ENCODE measurements around the gene CLSTN2. TPM values are rescaled to one million over a fixed set of nuclear protein-coding genes. Genes with fewer than 3 reads are reported as not detected.

The CLSTN2 gene
- total RNA-seq, 1 donor from 2014 or later = 16.0 TPM

GRCh38 chr3:140540262-140540661, 605.3 kb downstream of the CLSTN2 start:
- Histone ChIP-seq H3K27ac (no peak overlapping the region), H3K4me1 (no peaks in the 10 kb centered on the region), H3K36me3 (no peaks in the 10 kb centered on the region), H3K27me3 (no peaks in the 10 kb centered on the region), H3K4me3 (no peak overlapping the region), H3K9me3 (no peaks in the 10 kb centered on the region)
- DNase-seq (ENCODE audit: extremely low spot score in 2 of 2) = no peak
- TF ChIP-seq, protein P1, sequence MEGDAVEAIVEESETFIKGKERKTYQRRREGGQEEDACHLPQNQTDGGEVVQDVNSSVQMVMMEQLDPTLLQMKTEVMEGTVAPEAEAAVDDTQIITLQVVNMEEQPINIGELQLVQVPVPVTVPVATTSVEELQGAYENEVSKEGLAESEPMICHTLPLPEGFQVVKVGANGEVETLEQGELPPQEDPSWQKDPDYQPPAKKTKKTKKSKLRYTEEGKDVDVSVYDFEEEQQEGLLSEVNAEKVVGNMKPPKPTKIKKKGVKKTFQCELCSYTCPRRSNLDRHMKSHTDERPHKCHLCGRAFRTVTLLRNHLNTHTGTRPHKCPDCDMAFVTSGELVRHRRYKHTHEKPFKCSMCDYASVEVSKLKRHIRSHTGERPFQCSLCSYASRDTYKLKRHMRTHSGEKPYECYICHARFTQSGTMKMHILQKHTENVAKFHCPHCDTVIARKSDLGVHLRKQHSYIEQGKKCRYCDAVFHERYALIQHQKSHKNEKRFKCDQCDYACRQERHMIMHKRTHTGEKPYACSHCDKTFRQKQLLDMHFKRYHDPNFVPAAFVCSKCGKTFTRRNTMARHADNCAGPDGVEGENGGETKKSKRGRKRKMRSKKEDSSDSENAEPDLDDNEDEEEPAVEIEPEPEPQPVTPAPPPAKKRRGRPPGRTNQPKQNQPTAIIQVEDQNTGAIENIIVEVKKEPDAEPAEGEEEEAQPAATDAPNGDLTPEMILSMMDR (IDR thresholded peaks at IDR 0.05) = no peak
- no peak for TF ChIP-seq POLR2AphosphoS5 (IDR thresholded peaks at IDR 0.05; ENCODE audit: insufficient read depth in 1 of 2, low read depth in 1 of 2)
- TF ChIP-seq POLR2A (IDR thresholded peaks at IDR 0.05) = no peak
- intact Hi-C loops (cut with DNase I) = no loop called here

- intact Hi-C loops (cut with DNase I) = no loop called here
- no peak overlapping the region for H3K4me3 ChIP-seq
- DNase-seq (ENCODE audit: extremely low spot score in 2 of 2) = no peak
- no peak for TF ChIP-seq POLR2A (IDR thresholded peaks at IDR 0.05)
- TF ChIP-seq POLR2AphosphoS5 (IDR thresholded peaks at IDR 0.05; ENCODE audit: insufficient read depth in 1 of 2, low read depth in 1 of 2) = no peak
- TF ChIP-seq, protein P1 (IDR thresholded peaks at IDR 0.05) = no peak
- H3K36me3 ChIP-seq = no peaks in the 10 kb centered on the region
- H3K27ac ChIP-seq = no peak overlapping the region
- H3K9me3 ChIP-seq = no peaks in the 10 kb centered on the region
- no peaks in the 10 kb centered on the region for H3K27me3 ChIP-seq
- no peaks in the 10 kb centered on the region for H3K4me1 ChIP-seq
Measured at GRCh38 chr3:140541975-140542653, 607.1 kb downstream of the CLSTN2 start.

GRCh38 chr3:140545197-140545596, 610.2 kb downstream of the CLSTN2 start:
- Histone ChIP-seq H3K4me3 (no peak overlapping the region), H3K4me1 (no peaks in the 10 kb centered on the region), H3K27ac (no peak overlapping the region), H3K27me3 (no peaks in the 10 kb centered on the region), H3K36me3 (no peaks in the 10 kb centered on the region), H3K9me3 (no peaks in the 10 kb centered on the region)
- intact Hi-C loops (cut with DNase I) = no loop called here
- DNase-seq (ENCODE audit: extremely low spot score in 2 of 2) = no peak
- no peak for TF ChIP-seq POLR2A (IDR thresholded peaks at IDR 0.05)
- TF ChIP-seq, protein P1 (IDR thresholded peaks at IDR 0.05) = no peak
- TF ChIP-seq POLR2AphosphoS5 (IDR thresholded peaks at IDR 0.05; ENCODE audit: insufficient read depth in 1 of 2, low read depth in 1 of 2) = no peak

GRCh38 chr3:140545756-140546155, 610.8 kb downstream of the CLSTN2 start:
- H3K4me3 ChIP-seq = no peak overlapping the region
- H3K9me3 ChIP-seq = no peaks in the 10 kb centered on the region
- no peak for DNase-seq (ENCODE audit: extremely low spot score in 2 of 2)
- TF ChIP-seq POLR2A (IDR thresholded peaks at IDR 0.05) = no peak
- TF ChIP-seq POLR2AphosphoS5 (IDR thresholded peaks at IDR 0.05; ENCODE audit: insufficient read depth in 1 of 2, low read depth in 1 of 2) = no peak
- TF ChIP-seq, protein P1 (IDR thresholded peaks at IDR 0.05) = no peak
- intact Hi-C loops (cut with DNase I) = no loop called here
- no peaks in the 10 kb centered on the region for H3K4me1 ChIP-seq
- H3K36me3 ChIP-seq = no peaks in the 10 kb centered on the region
- no peak overlapping the region for H3K27ac ChIP-seq
- H3K27me3 ChIP-seq = no peaks in the 10 kb centered on the region

DNA sequence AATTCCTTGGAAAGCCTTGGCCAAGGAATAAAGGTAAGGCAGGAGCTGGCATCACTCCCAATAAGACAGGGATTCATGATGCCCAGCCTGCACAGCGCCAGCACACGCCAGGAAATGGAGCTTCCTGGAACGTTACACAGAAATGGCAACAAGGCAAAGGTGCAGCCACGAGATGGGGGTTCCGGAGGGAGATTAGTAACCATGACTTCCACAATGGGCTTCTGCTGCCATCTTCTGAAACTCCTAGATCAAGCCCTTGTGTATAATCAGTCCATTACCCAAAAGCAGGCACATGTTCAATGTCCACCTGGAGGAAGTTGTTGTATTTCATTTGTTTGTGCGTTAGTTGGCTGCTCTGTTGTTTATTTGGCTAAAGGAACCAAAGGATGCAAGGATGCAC, 611.7 kb downstream of the CLSTN2 start:
- intact Hi-C loops (cut with DNase I) = no loop called here
- Histone ChIP-seq H3K27me3 (no peaks in the 10 kb centered on the region), H3K4me3 (no peak overlapping the region), H3K36me3 (no peaks in the 10 kb centered on the region), H3K27ac (no peak overlapping the region), H3K4me1 (no peaks in the 10 kb centered on the region), H3K9me3 (no peaks in the 10 kb centered on the region)
- TF ChIP-seq POLR2A (IDR thresholded peaks at IDR 0.05) (no peak), POLR2AphosphoS5 (IDR thresholded peaks at IDR 0.05; ENCODE audit: insufficient read depth in 1 of 2, low read depth in 1 of 2) (no peak)
- TF ChIP-seq, protein P1 (IDR thresholded peaks at IDR 0.05) = no peak
- DNase-seq (ENCODE audit: extremely low spot score in 2 of 2) = no peak

All from vagina (tissue), 2 donors.